GM12878 (cell line): ENCODE measurements around the gene CREBBP. TPM values are rescaled to one million over a fixed set of nuclear protein-coding genes. Genes with fewer than 3 reads are reported as not detected.

Experiments used
- ASH2L ChIP-seq: fragments of 300-600, 200-600 bp; sonication (generic); IDR thresholded peaks from 2 replicates; pipeline ENCODE4 v1.6.1; 2017; ENCODE audit warnings: low read depth, mild to moderate bottlenecking, borderline replicate concordance
- EED ChIP-seq: sonication (generic); IDR thresholded peaks from 2 replicates; pipeline ENCODE4 v1.6.1; 2016; ENCODE audit warnings: antibody characterized with exemption, low read depth
- GABPA ChIP-seq: IDR thresholded peaks from 2 replicates; pipeline ENCODE4 v1.6.1; 2014; ENCODE audit warnings: antibody characterized with exemption, low read depth, mild to moderate bottlenecking, inconsistent platforms
- IRF5 ChIP-seq: fragments of 450-650 bp; IDR thresholded peaks from 2 replicates; pipeline ENCODE4 v1.6.1; 2017; ENCODE audit warnings: borderline replicate concordance
- KLF5 ChIP-seq: fragments of 450-650 bp; IDR thresholded peaks from 2 replicates; pipeline ENCODE4 v1.6.1; 2014; ENCODE audit warnings: mild to moderate bottlenecking; ENCODE audit not compliant: partially characterized antibody
- LARP7 ChIP-seq: fragments of 450-650 bp; IDR thresholded peaks from 2 replicates; pipeline ENCODE4 v1.6.1; 2017; ENCODE audit warnings: mild to moderate bottlenecking
- MEF2B ChIP-seq: fragments of 450-650 bp; IDR thresholded peaks from 2 replicates; pipeline ENCODE4 v1.6.1; 2018; ENCODE audit warnings: mild to moderate bottlenecking, moderate library complexity; ENCODE audit not compliant: partially characterized antibody, poor library complexity, severe bottlenecking
- MYB ChIP-seq: fragments of 150-350 bp; IDR thresholded peaks from 2 replicates; pipeline ENCODE4 v1.6.1; 2014; ENCODE audit warnings: mild to moderate bottlenecking, low read depth, low read length, borderline replicate concordance
- NFYA ChIP-seq: IDR thresholded peaks from 2 replicates; pipeline ENCODE4 v1.6.1; 2011; ENCODE audit warnings: low read depth, mild to moderate bottlenecking, low read length, improper control_type of control experiment, borderline replicate concordance
- POLR2AphosphoS2 ChIP-seq: IDR thresholded peaks from 2 replicates; pipeline ENCODE4 v1.6.1; 2011; ENCODE audit warnings: low read depth, mild to moderate bottlenecking, low read length, improper control_type of control experiment, moderate library complexity
- SUZ12 ChIP-seq: fragments of 200-600 bp; sonication (generic); IDR thresholded peaks from one replicate; pipeline ENCODE4 v1.6.1; 2018; ENCODE audit warnings: antibody characterized with exemption, mild to moderate bottlenecking; ENCODE audit not compliant: unreplicated experiment
- TCF12 ChIP-seq: IDR thresholded peaks from 2 replicates; pipeline ENCODE4 v1.6.1; 2011; ENCODE audit warnings: low read depth, mild to moderate bottlenecking, low read length
- ZBTB11 ChIP-seq: fragments of 450-650 bp; formaldehyde crosslinking; IDR thresholded peaks from 2 replicates; pipeline ENCODE4 v1.5.0; 2022; ENCODE audit warnings: mild to moderate bottlenecking, missing genetic modification characterization
- polyA plus RNA-seq, 11 experiments: library from polyadenylated mRNA; depleted of rRNA in 4 of 11; unstranded in 6 of 11; stranded (reverse) in 5 of 11; fragments of >200 nt; fragmentation: Nextera tagmentation in 4 of 11; fragmentation: Illumina TruSeq in 1 of 11; extraction: Ambion mirVana in 4 of 11; extraction: Trizol in 1 of 11; gene quantifications; 1 replicate in 1 of 11; 2 replicates in 10 of 11; pipeline versions ENCODE4 v1.2.1 to v1.2.3, GENCODE V29; 2011 to 2016; ENCODE audit warnings: inconsistent platforms in 2 of 11, missing spikeins in 2 of 11, low read depth in 1 of 11
- total RNA-seq, 4 experiments: library from RNA; depleted of rRNA in 3 of 4; stranded (reverse); fragments of >200 nt in 3 of 4; fragmentation: Illumina TruSeq in 1 of 4; extraction: Trizol in 1 of 4; gene quantifications; 2 replicates each; pipeline versions ENCODE4 v1.2.1 to v1.2.3, GENCODE V29; 2013 to 2021
- TF ChIP-seq, protein P1 (sequence below): fragments of 450-650 bp; IDR thresholded peaks from 2 replicates; pipeline ENCODE4 v1.6.1; 2017; ENCODE audit warnings: mild to moderate bottlenecking, low read depth, inconsistent platforms; ENCODE audit not compliant: poor library complexity, severe bottlenecking
- TF ChIP-seq, protein P2 (sequence below): fragments of 450-650 bp; formaldehyde crosslinking; IDR thresholded peaks from 2 replicates; pipeline ENCODE4 v1.4.0; 2020; ENCODE audit warnings: mild to moderate bottlenecking, moderate library complexity
- TF ChIP-seq, protein P3 (sequence below): fragments of 450-650 bp; IDR thresholded peaks from 2 replicates; pipeline ENCODE4 v1.6.1; 2016; ENCODE audit warnings: mild to moderate bottlenecking

Gene CREBBP
- total and polyA plus RNA-seq, 10 of the 15 experiments (the other 5 are each of a cell fraction or from before 2014, with no cell fraction given) = 3.4 to 32.7 (median 7.9) TPM

DNA sequence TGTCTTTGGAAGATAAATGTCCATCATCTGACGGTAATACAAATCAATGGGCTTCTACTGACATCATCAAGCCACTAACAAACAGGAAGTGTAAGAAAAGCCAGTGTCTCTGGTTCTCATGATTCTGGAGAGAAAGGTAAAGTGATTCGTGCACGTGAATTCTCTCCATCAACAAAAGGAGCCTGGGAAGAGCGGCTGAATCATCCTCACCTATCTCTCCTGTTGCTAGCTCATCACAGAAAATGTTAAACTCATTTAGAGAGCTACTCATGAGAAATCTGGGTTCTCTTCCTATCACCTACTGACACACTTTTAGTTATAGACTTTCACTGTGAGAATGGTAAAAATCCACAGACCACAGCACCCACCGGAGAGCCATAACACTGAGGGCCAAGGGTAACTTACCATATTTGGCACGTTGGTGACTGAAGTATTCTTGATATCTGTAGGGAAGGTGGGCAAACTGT, 70.3 kb downstream of the CREBBP start (continued):
- TF ChIP-seq ASH2L (no peak), IRF5 (no peak), MEF2B (peak; percentile 78), SUZ12 (no peak), EED (no peak), TCF12 (no peak), KLF5 (no peak), GABPA (no peak), LARP7 (no peak), ZBTB11 (CRISPR knock-in tag) (no peak), POLR2AphosphoS2 (no peak), NFYA (no peak), MYB (no peak)
- TF ChIP-seq, protein P1, sequence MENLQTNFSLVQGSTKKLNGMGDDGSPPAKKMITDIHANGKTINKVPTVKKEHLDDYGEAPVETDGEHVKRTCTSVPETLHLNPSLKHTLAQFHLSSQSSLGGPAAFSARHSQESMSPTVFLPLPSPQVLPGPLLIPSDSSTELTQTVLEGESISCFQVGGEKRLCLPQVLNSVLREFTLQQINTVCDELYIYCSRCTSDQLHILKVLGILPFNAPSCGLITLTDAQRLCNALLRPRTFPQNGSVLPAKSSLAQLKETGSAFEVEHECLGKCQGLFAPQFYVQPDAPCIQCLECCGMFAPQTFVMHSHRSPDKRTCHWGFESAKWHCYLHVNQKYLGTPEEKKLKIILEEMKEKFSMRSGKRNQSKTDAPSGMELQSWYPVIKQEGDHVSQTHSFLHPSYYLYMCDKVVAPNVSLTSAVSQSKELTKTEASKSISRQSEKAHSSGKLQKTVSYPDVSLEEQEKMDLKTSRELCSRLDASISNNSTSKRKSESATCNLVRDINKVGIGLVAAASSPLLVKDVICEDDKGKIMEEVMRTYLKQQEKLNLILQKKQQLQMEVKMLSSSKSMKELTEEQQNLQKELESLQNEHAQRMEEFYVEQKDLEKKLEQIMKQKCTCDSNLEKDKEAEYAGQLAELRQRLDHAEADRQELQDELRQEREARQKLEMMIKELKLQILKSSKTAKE = peak; percentile 69
- TF ChIP-seq, protein P2, sequence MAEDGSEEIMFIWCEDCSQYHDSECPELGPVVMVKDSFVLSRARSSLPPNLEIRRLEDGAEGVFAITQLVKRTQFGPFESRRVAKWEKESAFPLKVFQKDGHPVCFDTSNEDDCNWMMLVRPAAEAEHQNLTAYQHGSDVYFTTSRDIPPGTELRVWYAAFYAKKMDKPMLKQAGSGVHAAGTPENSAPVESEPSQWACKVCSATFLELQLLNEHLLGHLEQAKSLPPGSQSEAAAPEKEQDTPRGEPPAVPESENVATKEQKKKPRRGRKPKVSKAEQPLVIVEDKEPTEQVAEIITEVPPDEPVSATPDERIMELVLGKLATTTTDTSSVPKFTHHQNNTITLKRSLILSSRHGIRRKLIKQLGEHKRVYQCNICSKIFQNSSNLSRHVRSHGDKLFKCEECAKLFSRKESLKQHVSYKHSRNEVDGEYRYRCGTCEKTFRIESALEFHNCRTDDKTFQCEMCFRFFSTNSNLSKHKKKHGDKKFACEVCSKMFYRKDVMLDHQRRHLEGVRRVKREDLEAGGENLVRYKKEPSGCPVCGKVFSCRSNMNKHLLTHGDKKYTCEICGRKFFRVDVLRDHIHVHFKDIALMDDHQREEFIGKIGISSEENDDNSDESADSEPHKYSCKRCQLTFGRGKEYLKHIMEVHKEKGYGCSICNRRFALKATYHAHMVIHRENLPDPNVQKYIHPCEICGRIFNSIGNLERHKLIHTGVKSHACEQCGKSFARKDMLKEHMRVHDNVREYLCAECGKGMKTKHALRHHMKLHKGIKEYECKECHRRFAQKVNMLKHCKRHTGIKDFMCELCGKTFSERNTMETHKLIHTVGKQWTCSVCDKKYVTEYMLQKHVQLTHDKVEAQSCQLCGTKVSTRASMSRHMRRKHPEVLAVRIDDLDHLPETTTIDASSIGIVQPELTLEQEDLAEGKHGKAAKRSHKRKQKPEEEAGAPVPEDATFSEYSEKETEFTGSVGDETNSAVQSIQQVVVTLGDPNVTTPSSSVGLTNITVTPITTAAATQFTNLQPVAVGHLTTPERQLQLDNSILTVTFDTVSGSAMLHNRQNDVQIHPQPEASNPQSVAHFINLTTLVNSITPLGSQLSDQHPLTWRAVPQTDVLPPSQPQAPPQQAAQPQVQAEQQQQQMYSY (CRISPR knock-in tag) = no peak
- TF ChIP-seq, protein P3, sequence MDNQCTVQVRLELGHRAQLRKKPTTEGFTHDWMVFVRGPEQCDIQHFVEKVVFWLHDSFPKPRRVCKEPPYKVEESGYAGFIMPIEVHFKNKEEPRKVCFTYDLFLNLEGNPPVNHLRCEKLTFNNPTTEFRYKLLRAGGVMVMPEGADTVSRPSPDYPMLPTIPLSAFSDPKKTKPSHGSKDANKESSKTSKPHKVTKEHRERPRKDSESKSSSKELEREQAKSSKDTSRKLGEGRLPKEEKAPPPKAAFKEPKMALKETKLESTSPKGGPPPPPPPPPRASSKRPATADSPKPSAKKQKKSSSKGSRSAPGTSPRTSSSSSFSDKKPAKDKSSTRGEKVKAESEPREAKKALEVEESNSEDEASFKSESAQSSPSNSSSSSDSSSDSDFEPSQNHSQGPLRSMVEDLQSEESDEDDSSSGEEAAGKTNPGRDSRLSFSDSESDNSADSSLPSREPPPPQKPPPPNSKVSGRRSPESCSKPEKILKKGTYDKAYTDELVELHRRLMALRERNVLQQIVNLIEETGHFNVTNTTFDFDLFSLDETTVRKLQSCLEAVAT = no peak
